Psoas muscle (tissue), 8 donors: ENCODE data around the gene PAFAH1B1. TPM values are rescaled to one million over a fixed set of nuclear protein-coding genes. Genes with fewer than 3 reads are reported as not detected.

Source experiments
- ATAC-seq, 4 donors: fragments of 200-7000 bp; cut with Tn5 transposase; one replicate each; pipeline ENCODE4 v1.9.1; 2020; ENCODE audit warnings: moderate library complexity in 3 of 4, mild to moderate bottlenecking in 2 of 4
- DNase-seq, 2 donors: peaks; one replicate each; pipeline ENCODE4 v3.0.0-alpha.2; 2020
- H3K27ac ChIP-seq: fragments of 200-600 bp; one replicate; pipeline ENCODE4 v1.8.0; 2022
- H3K27me3 ChIP-seq, 3 donors: fragments of 200-600 bp in 1 of 3; one replicate each; pipeline versions ENCODE4 v1.6.1 to v1.8.0; 2013 to 2022; ENCODE audit warnings: low read length in 2 of 3, mild to moderate bottlenecking in 2 of 3, moderate library complexity in 1 of 3; ENCODE audit not compliant: insufficient read depth in 3 of 3
- H3K36me3 ChIP-seq, 2 donors: fragments of 200-600 bp in 1 of 2; one replicate each; pipeline versions ENCODE4 v1.6.1 to v1.8.0; 2013 to 2022; ENCODE audit warnings: low read depth in 1 of 2, mild to moderate bottlenecking in 1 of 2, moderate library complexity in 1 of 2; ENCODE audit not compliant: insufficient read depth in 1 of 2
- H3K4me1 ChIP-seq: fragments of 200-600 bp; one replicate; pipeline ENCODE4 v1.8.0; 2022
- H3K4me3 ChIP-seq: fragments of 200-600 bp; one replicate; pipeline ENCODE4 v1.8.0; 2022; ENCODE audit warnings: mild to moderate bottlenecking
- H3K9me3 ChIP-seq: fragments of 200-600 bp; one replicate; pipeline ENCODE4 v1.8.0; 2022
- CTCF ChIP-seq: fragments of 200-600 bp; IDR thresholded peaks from one replicate; pipeline ENCODE4 v1.8.0; 2022; ENCODE audit warnings: antibody characterized with exemption
- whole genome bisulfite sequencing, 3 donors: extraction: QIAGEN DNeasy Blood & Tissue Kit; methylation state at CpG; one replicate each; pipeline versions ENCODE4 v1.1.6 to v1.1.7; 2013; 5-methylcytosine and 5-hydroxymethylcytosine counted together
- intact Hi-C, 2 donors: fragments of 100-400 bp; cut with DNase I; formaldehyde crosslinking; loops; one replicate each; pipeline versions ENCODE4 v1.11.0 to v1.14.2; 2022
- polyA plus RNA-seq, 3 donors: library from polyadenylated mRNA; stranded (reverse); fragments of 200-250 nt; gene quantifications; one replicate each; pipeline ENCODE4 v1.2.3, GENCODE V29; 2013
- total RNA-seq, 4 donors: library from RNA; stranded (reverse); fragmentation: NEBNext Ultra II Directional in 2 of 4; extraction: Animal tissue kit (Norgen Biotek cat#: 25700) in 2 of 4; gene quantifications; one replicate each; pipeline versions ENCODE4 v1.2.1 to v1.2.4, GENCODE V29; 2021 to 2023
- donor health status: healthy with polysubstance abuse.
- donor health status: DM: no; HTN: no; CAD: no; lungs with moderate emphysema.
- donor health status: Bipolar disorder and iron deficiency.
- donor health status: healthy.
- donor health status: DM: yes; HTN: yes; CAD: no.
- donor health status: DM: no; HTN: no; CAD: no.
- donor health status: DM: no; HTN: no; CAD: no.
- donor health status: DM: yes; HTN: yes; CAD: no.

PAFAH1B1 gene
- total and polyA plus RNA-seq, 7 donors = 43.8 to 168 (median 141) TPM

DNA sequence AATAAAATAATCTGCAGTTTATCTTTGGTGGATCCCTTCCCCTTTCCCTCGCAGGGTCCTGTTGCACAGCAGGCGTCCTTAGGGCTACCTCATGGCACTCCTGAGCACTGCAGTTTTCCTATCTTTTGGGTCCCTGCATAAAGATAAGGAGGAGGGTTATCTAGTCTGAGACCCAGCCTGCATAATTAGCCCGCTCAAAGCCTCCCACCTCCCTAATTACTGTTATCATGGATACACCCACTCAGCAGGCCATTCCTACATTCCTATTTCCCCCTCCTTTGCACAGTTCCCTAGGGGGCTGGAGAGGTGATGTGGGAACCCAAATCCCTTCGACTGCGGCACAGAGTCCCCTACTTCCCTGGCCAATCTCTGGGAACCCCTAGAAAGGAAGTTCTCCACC, 123.2 kb downstream of the PAFAH1B1 start:
- DNase-seq (peak in 1 of 2 donors; percentile 3), ATAC-seq (no peak)
- no peaks in the 10 kb centered on the region for H3K9me3 ChIP-seq
- no peak for TF ChIP-seq CTCF
- 79 to 92% (median 80%) methylated on average over 5 of the region's 5 CpGs for WGBS, 3 donors
- H3K36me3 ChIP-seq = peaks cover 0 to 5% of the 10 kb centered on the region in 2 donors
- no peaks in the 10 kb centered on the region for H3K27me3 ChIP-seq
- H3K4me1 ChIP-seq = peaks cover 10% of the 10 kb centered on the region
- intact Hi-C loops = no loop called here
- no peak overlapping the region for H3K4me3 ChIP-seq
- no peak overlapping the region for H3K27ac ChIP-seq

DNA sequence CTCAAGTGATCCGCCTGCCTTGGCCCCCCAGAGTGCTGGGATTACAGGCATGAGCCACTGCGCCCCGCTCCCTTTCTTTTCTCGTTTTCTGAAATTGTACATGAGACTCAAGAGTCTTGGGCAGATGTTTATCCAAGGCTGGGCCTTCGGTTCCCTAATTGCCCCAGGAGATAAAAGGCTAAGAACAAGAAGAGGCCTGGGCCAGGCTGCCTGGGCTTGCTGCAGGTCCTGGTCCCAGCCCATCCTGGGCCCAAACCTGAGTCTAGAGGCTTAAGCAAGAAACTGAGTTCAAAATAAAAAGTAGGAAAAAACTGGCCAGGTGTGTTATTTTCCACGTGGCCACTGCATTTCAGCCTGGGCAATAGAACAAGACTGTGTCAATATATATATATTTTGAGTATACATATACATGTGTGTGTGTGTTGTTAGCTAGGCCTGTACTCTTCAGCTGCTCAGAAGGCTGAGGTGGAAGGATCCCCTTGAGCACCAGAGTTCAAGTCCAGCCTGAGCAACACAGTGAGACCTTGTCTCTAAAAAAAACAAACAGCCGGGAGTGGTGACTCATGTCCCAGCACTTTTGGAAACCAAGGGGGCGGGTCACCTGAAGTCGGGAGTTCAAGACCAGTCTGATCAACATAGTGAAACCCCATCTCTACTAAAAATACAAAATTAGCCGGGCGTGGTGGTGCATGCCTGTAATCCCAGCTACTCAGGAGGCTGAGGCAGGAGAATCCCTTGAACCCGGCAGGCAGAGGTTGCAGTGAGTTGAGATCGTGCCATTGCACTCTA, 124.9 kb downstream of the PAFAH1B1 start:
- H3K27me3 ChIP-seq = no peaks in the 10 kb centered on the region
- WGBS, 3 donors = 67 to 80% (median 69%) methylated on average over 13 of the region's 13 CpGs
- DNase-seq (peak in 1 of 2 donors; percentile 17), ATAC-seq (no peak)
- H3K9me3 ChIP-seq = no peaks in the 10 kb centered on the region
- intact Hi-C loops = no loop called here
- no peak for TF ChIP-seq CTCF
- H3K27ac ChIP-seq = no peak overlapping the region
- no peak overlapping the region for H3K4me3 ChIP-seq
- H3K36me3 ChIP-seq = peaks cover 0 to 5% of the 10 kb centered on the region in 2 donors
- H3K4me1 ChIP-seq = no peaks in the 10 kb centered on the region

DNA sequence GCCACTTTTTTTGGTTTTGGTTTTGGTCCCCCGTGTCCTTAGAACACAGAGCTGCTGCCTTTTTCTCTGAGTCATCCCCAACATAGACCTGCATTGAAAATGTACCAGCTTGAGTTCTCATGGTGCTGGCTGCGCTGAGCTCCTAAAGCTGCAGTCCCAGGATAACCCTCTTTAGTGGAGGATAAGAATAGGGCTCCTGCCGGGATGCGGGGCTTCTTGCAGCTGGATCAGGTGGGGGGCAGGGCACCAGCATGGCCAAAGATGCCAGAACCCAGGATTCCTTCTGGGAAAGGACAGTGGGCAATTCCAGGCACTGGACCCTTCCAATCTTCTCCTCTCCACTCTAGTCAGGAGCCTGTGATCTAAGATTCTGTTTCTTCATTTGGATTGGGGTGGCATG, 126.4 kb downstream of the PAFAH1B1 start:
- 58 to 68% (median 58%) methylated on average over 4 of the region's 4 CpGs for WGBS, 3 donors
- no peak for ATAC-seq

GRCh38 chr17:2721603-2722002, 128.1 kb downstream of the PAFAH1B1 start:
- TF ChIP-seq CTCF = no peak
- no peak for ATAC-seq
- no peak overlapping the region for H3K4me3 ChIP-seq
- H3K9me3 ChIP-seq = no peaks in the 10 kb centered on the region
- no peaks in the 10 kb centered on the region for H3K4me1 ChIP-seq
- WGBS, 3 donors = 63 to 75% (median 64%) methylated on average over 4 of the region's 4 CpGs
- no peak overlapping the region for H3K27ac ChIP-seq
- peaks cover 0 to 3% (median 0%) of the 10 kb centered on the region in 3 donors for H3K27me3 ChIP-seq
- no peak for DNase-seq
- intact Hi-C loops = no loop called here
- no peaks in the 10 kb centered on the region for H3K36me3 ChIP-seq

More for the DNA sequence above, 126.4 kb downstream of the PAFAH1B1 start:
- no peak for TF ChIP-seq CTCF
- Histone ChIP-seq H3K36me3 (peaks cover 0 to 5% of the 10 kb centered on the region in 2 donors), H3K27me3 (no peaks in the 10 kb centered on the region), H3K27ac (no peak overlapping the region), H3K4me3 (no peak overlapping the region), H3K4me1 (no peaks in the 10 kb centered on the region), H3K9me3 (no peaks in the 10 kb centered on the region)
- intact Hi-C loops = no loop called here
- DNase-seq = peak in 1 of 2 donors; percentile 15
